Parathyroid adenoma (tissue), 2 donors: ENCODE measurements around the gene AMACR.

Source experiments
- H2AFZ ChIP-seq: fragments of 300-600 bp; sonication (generic); one replicate; pipeline ENCODE4 v1.7.0; 2017; ENCODE audit warnings: antibody characterized with exemption, mild to moderate bottlenecking
- H3K27ac ChIP-seq: fragments of 300-600 bp; sonication (generic); one replicate; pipeline ENCODE4 v1.7.0; 2017
- H3K27me3 ChIP-seq: fragments of 300-600 bp; sonication (generic); one replicate; pipeline ENCODE4 v1.7.0; 2017; ENCODE audit warnings: low read length; ENCODE audit not compliant: control insufficient read depth, insufficient read depth
- H3K36me3 ChIP-seq: fragments of 300-600 bp; sonication (generic); one replicate; pipeline ENCODE4 v1.7.0; 2017; ENCODE audit warnings: low read length; ENCODE audit not compliant: control insufficient read depth, insufficient read depth
- H3K4me1 ChIP-seq: fragments of 300-600 bp; sonication (generic); one replicate; pipeline ENCODE4 v1.7.0; 2017; ENCODE audit warnings: control low read depth
- H3K4me2 ChIP-seq: fragments of 300-600 bp; sonication (generic); one replicate; pipeline ENCODE4 v1.7.0; 2017; ENCODE audit warnings: low read length
- H3K4me3 ChIP-seq: fragments of 300-600 bp; sonication (generic); one replicate; pipeline ENCODE4 v1.7.0; 2017; ENCODE audit warnings: low read depth, low read length
- H3K79me2 ChIP-seq: fragments of 300-600 bp; sonication (generic); one replicate; pipeline ENCODE4 v1.7.0; 2017; ENCODE audit warnings: control low read depth
- H3K9ac ChIP-seq: fragments of 300-600 bp; sonication (generic); one replicate; pipeline ENCODE4 v1.7.0; 2017; ENCODE audit warnings: mild to moderate bottlenecking
- H3K9me3 ChIP-seq: fragments of 300-600 bp; sonication (generic); one replicate; pipeline ENCODE4 v1.7.0; 2017; ENCODE audit warnings: low read length; ENCODE audit not compliant: control insufficient read depth
- TF ChIP-seq, protein P1 (sequence below): fragments of 300-600 bp; sonication (generic); IDR thresholded peaks from one replicate; pipeline ENCODE4 v1.7.0; 2017; ENCODE audit warnings: antibody characterized with exemption, mild to moderate bottlenecking
- donor health status: primary hyperparathyroidism.

AMACR gene

DNA sequence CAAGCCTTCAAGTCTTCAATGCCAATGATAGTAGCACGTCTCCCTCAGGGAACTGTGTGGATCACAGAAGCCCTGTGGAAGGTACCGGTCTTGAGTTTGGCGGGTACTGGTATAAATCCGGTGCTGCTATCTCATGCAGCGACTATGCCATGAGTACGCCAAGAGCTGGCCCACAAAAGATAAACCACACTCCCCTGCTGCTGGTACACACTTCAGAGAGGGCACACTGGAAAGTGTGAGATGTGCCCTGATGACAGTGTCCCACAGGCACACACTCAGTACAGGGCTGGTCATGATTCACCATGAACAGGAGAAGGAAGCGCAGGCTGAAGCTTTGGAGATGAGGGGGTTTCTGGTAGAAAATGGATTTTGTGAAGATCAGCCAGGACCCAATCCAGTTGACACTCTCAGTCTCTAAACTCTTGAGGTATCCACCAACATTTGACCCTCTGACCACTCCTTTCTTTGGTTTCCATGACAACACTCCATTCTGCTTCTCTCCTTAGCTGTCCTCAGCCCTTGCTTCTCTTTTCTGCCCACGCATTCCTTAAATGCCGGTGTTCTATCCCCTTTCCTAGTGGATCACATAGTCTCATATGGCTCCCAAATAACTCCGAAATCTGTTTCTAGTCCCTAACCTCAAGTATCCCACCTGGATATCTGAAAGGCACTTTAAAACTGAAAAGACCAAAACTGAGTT lies 5.1 kb downstream of the AMACR start:
- no peak overlapping the region for H2AFZ ChIP-seq
- no peak overlapping the region for H3K4me3 ChIP-seq
- no peaks in the 10 kb centered on the region for H3K79me2 ChIP-seq
- H3K4me1 ChIP-seq, result peaks cover 5% of the 10 kb centered on the region
- H3K4me2 ChIP-seq, result no peak overlapping the region
- TF ChIP-seq, protein P1, sequence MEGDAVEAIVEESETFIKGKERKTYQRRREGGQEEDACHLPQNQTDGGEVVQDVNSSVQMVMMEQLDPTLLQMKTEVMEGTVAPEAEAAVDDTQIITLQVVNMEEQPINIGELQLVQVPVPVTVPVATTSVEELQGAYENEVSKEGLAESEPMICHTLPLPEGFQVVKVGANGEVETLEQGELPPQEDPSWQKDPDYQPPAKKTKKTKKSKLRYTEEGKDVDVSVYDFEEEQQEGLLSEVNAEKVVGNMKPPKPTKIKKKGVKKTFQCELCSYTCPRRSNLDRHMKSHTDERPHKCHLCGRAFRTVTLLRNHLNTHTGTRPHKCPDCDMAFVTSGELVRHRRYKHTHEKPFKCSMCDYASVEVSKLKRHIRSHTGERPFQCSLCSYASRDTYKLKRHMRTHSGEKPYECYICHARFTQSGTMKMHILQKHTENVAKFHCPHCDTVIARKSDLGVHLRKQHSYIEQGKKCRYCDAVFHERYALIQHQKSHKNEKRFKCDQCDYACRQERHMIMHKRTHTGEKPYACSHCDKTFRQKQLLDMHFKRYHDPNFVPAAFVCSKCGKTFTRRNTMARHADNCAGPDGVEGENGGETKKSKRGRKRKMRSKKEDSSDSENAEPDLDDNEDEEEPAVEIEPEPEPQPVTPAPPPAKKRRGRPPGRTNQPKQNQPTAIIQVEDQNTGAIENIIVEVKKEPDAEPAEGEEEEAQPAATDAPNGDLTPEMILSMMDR, result no peak
- no peaks in the 10 kb centered on the region for H3K27me3 ChIP-seq
- H3K27ac ChIP-seq, result no peak overlapping the region
- H3K9me3 ChIP-seq, result no peaks in the 10 kb centered on the region
- no peak overlapping the region for H3K9ac ChIP-seq
- no peaks in the 10 kb centered on the region for H3K36me3 ChIP-seq

DNA sequence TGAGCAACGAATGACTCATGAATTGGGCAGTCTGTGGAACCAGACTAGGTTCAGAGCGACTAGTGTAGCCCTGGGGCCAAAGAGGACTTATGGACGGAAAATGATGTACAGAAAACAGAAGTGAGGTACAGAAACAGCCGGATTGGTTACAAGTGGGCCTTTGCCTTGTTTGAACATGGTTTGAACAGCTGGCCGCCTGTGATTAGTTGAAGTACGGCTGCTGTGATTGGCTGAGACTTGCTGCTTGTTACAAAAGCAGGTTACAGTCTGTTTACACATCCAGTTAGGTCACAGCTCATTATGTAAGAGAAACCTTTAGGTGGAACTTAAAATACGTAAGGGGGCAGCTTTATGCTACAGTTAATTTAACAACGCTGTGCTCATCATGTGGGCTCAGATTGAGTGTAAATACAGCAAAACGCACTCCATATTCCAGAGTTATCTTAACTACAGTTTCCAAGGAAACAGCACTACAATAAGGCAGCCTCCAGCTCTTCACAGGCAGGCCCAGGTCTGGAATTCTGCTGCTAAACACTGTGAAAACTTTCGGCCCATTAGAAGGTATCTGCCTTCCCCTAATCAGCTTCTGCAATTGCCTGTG lies 6.5 kb downstream of the AMACR start:
- H3K4me3 ChIP-seq, result no peak overlapping the region

DNA sequence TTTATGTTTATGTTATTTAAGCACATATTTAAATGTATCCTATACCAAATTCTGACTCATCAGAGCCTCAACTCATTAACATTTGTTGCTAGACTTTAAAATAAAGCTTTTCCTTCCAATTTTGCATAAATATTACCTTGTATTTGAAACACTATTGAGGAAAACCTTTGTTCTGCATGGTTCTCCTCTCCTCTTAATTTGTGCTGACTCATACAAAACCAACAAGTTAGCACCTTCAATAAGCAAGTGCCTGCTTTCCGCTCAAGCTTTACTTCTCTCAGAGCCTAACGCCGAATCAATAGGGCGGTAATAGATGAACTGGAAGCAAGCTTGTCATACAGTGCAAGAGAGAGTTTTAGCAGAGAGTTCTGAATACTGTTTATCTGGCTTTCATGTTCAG lies 7.9 kb downstream of the AMACR start:
- H3K27me3 ChIP-seq, result no peaks in the 10 kb centered on the region
- TF ChIP-seq, protein P1, result no peak
- no peak overlapping the region for H2AFZ ChIP-seq
- no peak overlapping the region for H3K4me3 ChIP-seq
- H3K9ac ChIP-seq, result no peak overlapping the region
- H3K4me1 ChIP-seq, result no peaks in the 10 kb centered on the region
- no peaks in the 10 kb centered on the region for H3K36me3 ChIP-seq
- H3K9me3 ChIP-seq, result no peaks in the 10 kb centered on the region
- no peak overlapping the region for H3K4me2 ChIP-seq
- no peaks in the 10 kb centered on the region for H3K79me2 ChIP-seq
- no peak overlapping the region for H3K27ac ChIP-seq

More for the DNA sequence above, 6.5 kb downstream of the AMACR start:
- no peaks in the 10 kb centered on the region for H3K79me2 ChIP-seq
- no peak overlapping the region for H3K27ac ChIP-seq
- no peaks in the 10 kb centered on the region for H3K9me3 ChIP-seq
- no peak overlapping the region for H2AFZ ChIP-seq
- TF ChIP-seq, protein P1, result no peak
- H3K4me1 ChIP-seq, result no peaks in the 10 kb centered on the region
- H3K4me2 ChIP-seq, result no peak overlapping the region
- H3K27me3 ChIP-seq, result no peaks in the 10 kb centered on the region
- no peak overlapping the region for H3K9ac ChIP-seq
- H3K36me3 ChIP-seq, result no peaks in the 10 kb centered on the region

DNA sequence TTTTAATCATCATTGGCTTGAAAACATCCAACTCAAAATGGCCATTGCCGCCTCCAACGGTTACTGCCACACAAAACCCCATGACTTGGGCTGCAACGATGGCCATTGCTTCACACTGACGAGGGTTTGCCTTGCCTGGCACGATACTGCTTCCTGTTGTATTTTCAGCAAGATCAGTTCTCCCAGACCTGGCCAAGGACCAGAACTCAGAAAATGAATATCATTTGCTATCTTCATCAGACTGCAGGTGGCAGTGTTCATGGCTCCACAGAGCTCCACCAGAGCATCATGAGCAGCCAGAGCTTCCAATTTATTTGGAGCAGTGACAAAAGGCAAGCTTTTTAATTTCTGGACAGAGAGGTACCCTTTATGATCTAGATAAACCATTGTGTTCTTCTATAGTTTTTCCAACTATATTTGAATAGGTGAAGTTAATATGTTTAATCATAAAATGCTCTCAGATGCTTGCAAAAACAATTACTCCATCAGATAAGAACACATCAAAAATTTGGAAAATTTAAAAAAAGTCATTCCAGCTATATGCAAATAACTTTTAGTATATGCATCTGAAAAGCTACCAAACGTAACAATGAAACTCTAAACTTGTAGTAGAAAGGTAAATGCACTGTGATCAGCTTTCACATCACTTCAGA lies 10.4 kb downstream of the AMACR start:
- TF ChIP-seq, protein P1, result peak; percentile 63
- Histone ChIP-seq H3K4me1 (no peaks in the 10 kb centered on the region), H3K4me2 (no peak overlapping the region), H3K4me3 (no peak overlapping the region), H3K27me3 (no peaks in the 10 kb centered on the region), H3K79me2 (no peaks in the 10 kb centered on the region), H3K9me3 (no peaks in the 10 kb centered on the region), H3K9ac (no peak overlapping the region), H3K27ac (no peak overlapping the region), H2AFZ (peak overlapping the region; percentile 33), H3K36me3 (no peaks in the 10 kb centered on the region)
